GM12878 (cell line): ENCODE data around the gene DUSP8. TPM values are rescaled to one million over a fixed set of nuclear protein-coding genes. Genes with fewer than 3 reads are reported as not detected.

Experiments
- ATAC-seq: fragments of 200-7000 bp; cut with Tn5 transposase; 3 replicates; pipeline ENCODE4 v1.9.1; 2020; ENCODE audit warnings: mild to moderate bottlenecking, moderate library complexity
- BruUV-seq: library from RNA; stranded (reverse); fragments of 400-500 nt; replicated peaks from 2 replicates; lab custom pipeline; 2021; lab: Mats Ljungman, UMichigan
- CTCF ChIA-PET: fragments of 300-600 bp; sonication (Branson Sonifier 250); formaldehyde crosslinking; extraction: SDS; loops from one replicate; lab custom pipeline; 2021; ENCODE audit warnings: inconsistent platforms; lab: Yijun Ruan, JAX
- POLR2A ChIA-PET: fragments of 350-600 bp; formaldehyde crosslinking; extraction: SDS; loops from one replicate; lab custom pipeline; 2021; ENCODE audit warnings: inconsistent platforms; lab: Charles Lee
- RAD21 ChIA-PET: fragments of 300-600 bp; sonication (Branson Sonifier 250); formaldehyde crosslinking; loops from one replicate; lab custom pipeline; 2023; ENCODE audit warnings: antibody characterized with exemption; ENCODE audit not compliant: unreplicated experiment; lab: Charles Lee
- SMC1A ChIA-PET: fragments of 300-600 bp; sonication (Branson Sonifier 250); formaldehyde crosslinking; loops from one replicate; lab custom pipeline; 2023; ENCODE audit not compliant: unreplicated experiment, uncharacterized antibody; lab: Charles Lee
- DNase-seq: peaks from one replicate; pipeline ENCODE4 v3.0.0-alpha.2; 2011; ENCODE audit warnings: low read depth, low spot score
- FAIRE-seq: peaks from 3 replicates; lab custom pipeline; 2011; peaks lifted over from hg19 to GRCh38; lab: Jason Lieb, UNC
- H2AFZ ChIP-seq: 2 replicates; pipeline ENCODE4 v1.6.0; 2011; ENCODE audit warnings: low read depth, low read length, control low read depth; ENCODE audit not compliant: control insufficient read depth
- H3K27ac ChIP-seq: 2 replicates; pipeline ENCODE4 v1.5.1; 2011; ENCODE audit warnings: control low read depth; ENCODE audit not compliant: control insufficient read depth, insufficient read depth
- H3K27me3 ChIP-seq, 2 experiments: replicated peaks in 1 of 2; 2 replicates each; pipeline versions ENCODE4 v1.6.0 to v1.6.1; 2011; ENCODE audit warnings: low read length in 1 of 2; ENCODE audit not compliant: control insufficient read depth in 2 of 2, insufficient read depth in 2 of 2
- H3K36me3 ChIP-seq, 2 experiments: 2 replicates each; pipeline ENCODE4 v1.5.1; 2011; ENCODE audit warnings: low read length in 1 of 2; ENCODE audit not compliant: control insufficient read depth in 2 of 2, insufficient read depth in 2 of 2
- H3K4me1 ChIP-seq: 2 replicates; pipeline ENCODE4 v1.6.1; 2011; ENCODE audit warnings: mild to moderate bottlenecking, low read length, moderate library complexity, mixed read lengths; ENCODE audit not compliant: control insufficient read depth, insufficient read depth
- H3K4me2 ChIP-seq: 2 replicates; pipeline ENCODE4 v1.6.0; 2011; ENCODE audit warnings: control low read depth; ENCODE audit not compliant: control insufficient read depth, insufficient read depth
- H3K4me3 ChIP-seq: fragments of 200-600 bp; sonication (generic); 2 replicates; pipeline ENCODE4 v1.5.1; 2016
- H3K79me2 ChIP-seq: 2 replicates; pipeline ENCODE4 v1.6.0; 2011; ENCODE audit warnings: low read length; ENCODE audit not compliant: control insufficient read depth, insufficient read depth
- H3K9ac ChIP-seq: 2 replicates; pipeline ENCODE4 v1.8.0; 2011; ENCODE audit warnings: low read length, control low read depth, mixed read lengths; ENCODE audit not compliant: control insufficient read depth, insufficient read depth
- H3K9me3 ChIP-seq: replicated peaks from 3 replicates; pipeline ENCODE4 v1.5.1; 2011; ENCODE audit warnings: mild to moderate bottlenecking, low read length; ENCODE audit not compliant: control insufficient read depth, insufficient read depth
- H4K20me1 ChIP-seq: 2 replicates; pipeline ENCODE4 v1.6.0; 2011; ENCODE audit not compliant: control insufficient read depth, insufficient read depth
- BHLHE40 ChIP-seq, 2 experiments: fragments of 450-650 bp in 1 of 2; IDR thresholded peaks; 2 replicates each; pipeline ENCODE4 v1.6.1; 2011 to 2017; ENCODE audit warnings: low read depth in 2 of 2, borderline replicate concordance in 1 of 2, improper control_type of control experiment in 1 of 2, low read length in 1 of 2, mild to moderate bottlenecking in 1 of 2
- CBFB ChIP-seq: IDR thresholded peaks from 2 replicates; pipeline ENCODE4 v1.6.1; 2016; ENCODE audit warnings: antibody characterized with exemption, low read depth
- FOS ChIP-seq: IDR thresholded peaks from 3 replicates; pipeline ENCODE4 v1.6.1; 2011; ENCODE audit warnings: borderline replicate concordance; ENCODE audit not compliant: insufficient read length; ENCODE audit errors: extremely low read depth
- FOXM1 ChIP-seq: IDR thresholded peaks from 2 replicates; pipeline ENCODE4 v1.6.1; 2012; ENCODE audit warnings: low read depth, mild to moderate bottlenecking, inconsistent platforms, low read length, moderate library complexity
- GATAD2B ChIP-seq: fragments of 450-650 bp; conservative IDR thresholded peaks from 2 replicates; pipeline ENCODE4 v1.6.1; 2017; ENCODE audit warnings: low read depth, mild to moderate bottlenecking, moderate library complexity
- IKZF1 ChIP-seq: fragments of 450-650 bp; conservative IDR thresholded peaks from 2 replicates; pipeline ENCODE4 v1.6.1; 2017; ENCODE audit warnings: antibody characterized with exemption, mild to moderate bottlenecking
- NBN ChIP-seq: fragments of 450-650 bp; IDR thresholded peaks from 2 replicates; pipeline ENCODE4 v1.6.1; 2016
- NFYB ChIP-seq: IDR thresholded peaks from 2 replicates; pipeline ENCODE4 v1.6.1; 2011; ENCODE audit warnings: low read depth, mild to moderate bottlenecking, low read length, improper control_type of control experiment, moderate library complexity; ENCODE audit not compliant: insufficient read depth
- NR2C2 ChIP-seq: IDR thresholded peaks from 2 replicates; pipeline ENCODE4 v1.6.1; 2011; ENCODE audit warnings: borderline replicate concordance, low read depth; ENCODE audit not compliant: control insufficient read depth, insufficient read length
- RUNX3 ChIP-seq: IDR thresholded peaks from 2 replicates; pipeline ENCODE4 v1.6.1; 2012; ENCODE audit warnings: low read length, inconsistent platforms
- SMARCA5 ChIP-seq: fragments of 450-650 bp; IDR thresholded peaks from 2 replicates; pipeline ENCODE4 v1.6.1; 2017; ENCODE audit warnings: mild to moderate bottlenecking
- SREBF1 ChIP-seq: IDR thresholded peaks from 2 replicates; pipeline ENCODE4 v1.6.1; 2012; ENCODE audit warnings: mild to moderate bottlenecking, low read length
- SREBF2 ChIP-seq: IDR thresholded peaks from 2 replicates; pipeline ENCODE4 v1.6.1; 2012; ENCODE audit warnings: mild to moderate bottlenecking, low read length
- TAF1 ChIP-seq: IDR thresholded peaks from 2 replicates; pipeline ENCODE4 v1.6.1; 2011; ENCODE audit warnings: mild to moderate bottlenecking, low read depth, low read length, borderline replicate concordance
- YBX1 ChIP-seq: fragments of 450-650 bp; IDR thresholded peaks from 2 replicates; pipeline ENCODE4 v1.6.1; 2016; ENCODE audit warnings: antibody characterized with exemption
- ZNF207 ChIP-seq: fragments of 450-650 bp; IDR thresholded peaks from 2 replicates; pipeline ENCODE4 v1.6.1; 2014; ENCODE audit warnings: antibody characterized with exemption, mild to moderate bottlenecking, borderline replicate concordance
- ZNF274 ChIP-seq: IDR thresholded peaks from one replicate; pipeline ENCODE4 v1.8.0; 2011; ENCODE audit not compliant: insufficient read length, insufficient read depth
- whole genome bisulfite sequencing: methylation state at CpG from one replicate; pipeline ENCODE4 v1.1.6; 2016; ENCODE audit warnings: low lambda C conversion rate; ENCODE audit not compliant: insufficient replicate concordance, insufficient coverage; ENCODE audit errors: missing lambda C conversion rate; 5-methylcytosine and 5-hydroxymethylcytosine counted together
- in situ Hi-C: fragments of 300-500 bp; cut with MboI; formaldehyde crosslinking; loops from 9 replicates; pipeline ENCODE4 v1.14.3; 2018; ENCODE audit warnings: mixed read lengths
- intact Hi-C: fragments of 100-400 bp; cut with micrococcal nuclease; formaldehyde crosslinking; loops from one replicate; pipeline ENCODE4 v1.14.2; 2022; ENCODE audit not compliant: unreplicated experiment
- polyA plus RNA-seq, 11 experiments: library from polyadenylated mRNA; depleted of rRNA in 4 of 11; unstranded in 6 of 11; stranded (reverse) in 5 of 11; fragments of >200 nt; fragmentation: Nextera tagmentation in 4 of 11; fragmentation: Illumina TruSeq in 1 of 11; extraction: Ambion mirVana in 4 of 11; extraction: Trizol in 1 of 11; gene quantifications; 1 replicate in 1 of 11; 2 replicates in 10 of 11; pipeline versions ENCODE4 v1.2.1 to v1.2.3, GENCODE V29; 2011 to 2016; ENCODE audit warnings: inconsistent platforms in 2 of 11, missing spikeins in 2 of 11, low read depth in 1 of 11
- total RNA-seq, 4 experiments: library from RNA; depleted of rRNA in 3 of 4; stranded (reverse); fragments of >200 nt in 3 of 4; fragmentation: Illumina TruSeq in 1 of 4; extraction: Trizol in 1 of 4; gene quantifications; 2 replicates each; pipeline versions ENCODE4 v1.2.1 to v1.2.3, GENCODE V29; 2013 to 2021
- TF ChIP-seq, protein P1 (sequence below): IDR thresholded peaks from 2 replicates; pipeline ENCODE4 v1.6.1; 2011; ENCODE audit warnings: low read depth, mild to moderate bottlenecking, low read length, moderate library complexity, borderline replicate concordance; ENCODE audit errors: extremely low read depth
- TF ChIP-seq, protein P2 (sequence below): IDR thresholded peaks from 2 replicates; pipeline ENCODE4 v1.6.1; 2011; ENCODE audit warnings: borderline replicate concordance, low read depth, mild to moderate bottlenecking, moderate library complexity, low read length; ENCODE audit not compliant: insufficient read depth, poor library complexity, severe bottlenecking
- TF ChIP-seq, protein P3 (sequence below): fragments of 450-650 bp; IDR thresholded peaks from 2 replicates; pipeline ENCODE4 v1.6.1; 2017; ENCODE audit warnings: antibody characterized with exemption, mild to moderate bottlenecking, moderate library complexity

Gene DUSP8
- total and polyA plus RNA-seq, 10 of the 15 experiments (the other 5 are each of a cell fraction or from before 2014, with no cell fraction given), result 0.04 to 1.7 (median 0.26) TPM; not detected in 6

DNA sequence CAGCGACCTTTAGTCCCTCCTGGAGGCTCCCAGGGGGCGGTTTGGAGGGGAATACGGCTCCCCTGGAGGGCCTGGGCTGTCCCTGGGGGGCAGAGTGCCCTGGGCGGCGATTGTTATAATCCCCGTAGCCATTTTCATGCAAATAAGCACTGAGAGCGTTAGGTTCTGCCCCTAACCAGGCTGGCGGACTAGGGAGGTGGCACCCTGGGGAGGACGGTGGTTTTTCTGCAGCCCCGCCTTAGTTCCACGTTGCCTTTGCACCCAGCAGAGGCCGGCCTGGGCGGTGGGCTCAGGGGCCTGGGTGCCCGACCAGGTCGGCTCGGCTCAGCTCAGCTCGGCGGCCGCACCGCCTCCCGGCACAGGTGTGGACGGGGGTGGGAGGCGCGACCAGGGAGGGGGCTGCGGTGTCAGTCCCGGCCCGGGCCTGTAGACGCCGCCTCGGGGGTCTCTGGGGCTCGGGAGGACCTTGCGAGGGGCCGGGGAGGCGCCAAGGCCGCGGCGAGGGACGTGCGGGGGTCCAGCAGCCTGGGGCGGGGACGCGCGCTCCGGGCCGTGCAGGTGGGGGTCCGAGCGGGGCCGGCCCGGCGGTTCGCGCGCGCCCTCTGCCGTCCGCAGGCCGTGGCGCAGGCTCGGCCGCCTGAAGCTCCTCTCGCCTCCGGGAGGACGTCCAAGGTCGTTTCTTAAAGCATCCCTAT lies 2.3 kb upstream of the DUSP8 start:
- Histone ChIP-seq H3K27ac (no peak overlapping the region), H3K36me3 (no peaks in the 10 kb centered on the region), H3K27me3 (peaks cover 0 to 10% of the 10 kb centered on the region in 2 experiments; a peak in 3 of 4 replicates), H3K4me3 (no peak overlapping the region), H4K20me1 (no peaks in the 10 kb centered on the region), H3K79me2 (no peaks in the 10 kb centered on the region), H3K9me3 (peaks cover 4% of the 10 kb centered on the region; the same call in 1 of the 3 replicates), H3K9ac (no peak overlapping the region), H3K4me2 (peak overlapping the region; percentile 42; the same call in 1 of the 2 replicates), H2AFZ (no peak overlapping the region), H3K4me1 (no peaks in the 10 kb centered on the region)
- ChIA-PET POLR2A (no interaction called here), RAD21 (interaction anchor here (0.6 to 2.5 kb wide), 18 partner anchors 9 to 461 kb away, joined by 3 to 23 read pairs (median 4); no protein-coding TSS in a partner anchor), SMC1A (interaction anchor here (0.5 to 2.0 kb wide), 14 partner anchors 26 to 458 kb away, joined by 3 to 8 read pairs (median 3); no protein-coding TSS in a partner anchor), CTCF (interaction anchor here (0.6 to 2.4 kb wide), 36 partner anchors 8 to 458 kb away, joined by 3 to 20 read pairs (median 4); partner anchors contain the start of gene KRTAP5-5)
- WGBS, result 1% methylated on average over 59 of the region's 64 CpGs
- FAIRE-seq (no peak), DNase-seq (no peak), ATAC-seq (peak; percentile 82)
- intact Hi-C loops, result loop anchor here (2.0 to 10.0 kb wide), 4 partner anchors 122 to 460 kb away; partner anchors contain the start of gene TOLLIP
- in situ Hi-C loops, result no loop called here
- BruUV-seq, result no TSS peak
- TF ChIP-seq NFYB, result no peak
- TF ChIP-seq FOS, result no peak
- no peak for TF ChIP-seq FOXM1
- TF ChIP-seq NBN, result no peak
- TF ChIP-seq GATAD2B, result peak; percentile 71
- TF ChIP-seq SMARCA5, result 0 out of 2 replicates have a peak, but pooled peaks have one; percentile 22
- 0 out of 2 replicates have a peak, but pooled peaks have one; percentile 25 for TF ChIP-seq IKZF1
- no peak for TF ChIP-seq RUNX3
- TF ChIP-seq ZNF207, result no peak
- TF ChIP-seq, protein P1, sequence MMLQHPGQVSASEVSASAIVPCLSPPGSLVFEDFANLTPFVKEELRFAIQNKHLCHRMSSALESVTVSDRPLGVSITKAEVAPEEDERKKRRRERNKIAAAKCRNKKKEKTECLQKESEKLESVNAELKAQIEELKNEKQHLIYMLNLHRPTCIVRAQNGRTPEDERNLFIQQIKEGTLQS, result no peak
- no peak for TF ChIP-seq TAF1
- TF ChIP-seq, protein P2, sequence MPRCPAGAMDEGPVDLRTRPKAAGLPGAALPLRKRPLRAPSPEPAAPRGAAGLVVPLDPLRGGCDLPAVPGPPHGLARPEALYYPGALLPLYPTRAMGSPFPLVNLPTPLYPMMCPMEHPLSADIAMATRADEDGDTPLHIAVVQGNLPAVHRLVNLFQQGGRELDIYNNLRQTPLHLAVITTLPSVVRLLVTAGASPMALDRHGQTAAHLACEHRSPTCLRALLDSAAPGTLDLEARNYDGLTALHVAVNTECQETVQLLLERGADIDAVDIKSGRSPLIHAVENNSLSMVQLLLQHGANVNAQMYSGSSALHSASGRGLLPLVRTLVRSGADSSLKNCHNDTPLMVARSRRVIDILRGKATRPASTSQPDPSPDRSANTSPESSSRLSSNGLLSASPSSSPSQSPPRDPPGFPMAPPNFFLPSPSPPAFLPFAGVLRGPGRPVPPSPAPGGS, result no peak
- TF ChIP-seq NR2C2, result no peak
- TF ChIP-seq, protein P3, sequence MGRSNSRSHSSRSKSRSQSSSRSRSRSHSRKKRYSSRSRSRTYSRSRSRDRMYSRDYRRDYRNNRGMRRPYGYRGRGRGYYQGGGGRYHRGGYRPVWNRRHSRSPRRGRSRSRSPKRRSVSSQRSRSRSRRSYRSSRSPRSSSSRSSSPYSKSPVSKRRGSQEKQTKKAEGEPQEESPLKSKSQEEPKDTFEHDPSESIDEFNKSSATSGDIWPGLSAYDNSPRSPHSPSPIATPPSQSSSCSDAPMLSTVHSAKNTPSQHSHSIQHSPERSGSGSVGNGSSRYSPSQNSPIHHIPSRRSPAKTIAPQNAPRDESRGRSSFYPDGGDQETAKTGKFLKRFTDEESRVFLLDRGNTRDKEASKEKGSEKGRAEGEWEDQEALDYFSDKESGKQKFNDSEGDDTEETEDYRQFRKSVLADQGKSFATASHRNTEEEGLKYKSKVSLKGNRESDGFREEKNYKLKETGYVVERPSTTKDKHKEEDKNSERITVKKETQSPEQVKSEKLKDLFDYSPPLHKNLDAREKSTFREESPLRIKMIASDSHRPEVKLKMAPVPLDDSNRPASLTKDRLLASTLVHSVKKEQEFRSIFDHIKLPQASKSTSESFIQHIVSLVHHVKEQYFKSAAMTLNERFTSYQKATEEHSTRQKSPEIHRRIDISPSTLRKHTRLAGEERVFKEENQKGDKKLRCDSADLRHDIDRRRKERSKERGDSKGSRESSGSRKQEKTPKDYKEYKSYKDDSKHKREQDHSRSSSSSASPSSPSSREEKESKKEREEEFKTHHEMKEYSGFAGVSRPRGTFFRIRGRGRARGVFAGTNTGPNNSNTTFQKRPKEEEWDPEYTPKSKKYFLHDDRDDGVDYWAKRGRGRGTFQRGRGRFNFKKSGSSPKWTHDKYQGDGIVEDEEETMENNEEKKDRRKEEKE, result 0 out of 2 replicates have a peak, but pooled peaks have one; percentile 34
- TF ChIP-seq BHLHE40 (IDR thresholded peaks at IDR 0.05; ENCODE audit: borderline replicate concordance in 1 of 2, low read depth in 2 of 2, low read length in 1 of 2), result peak; percentile 15 to 43; a peak in 2 of 4 replicates
- no peak for TF ChIP-seq SREBF2
- no peak for TF ChIP-seq YBX1
- no peak for TF ChIP-seq CBFB
- no peak for TF ChIP-seq SREBF1
- TF ChIP-seq ZNF274, result no peak
